NT2/D1 (cell line): ENCODE measurements around the gene TPRA1.
"Not testable (repeated sequence)": the region's sequence is repeated elsewhere in the genome, so short reads cannot be mapped to it uniquely, and the experiment has no call there.

ENCODE experiments used
- DNase-seq: peaks from one replicate; pipeline ENCODE4 v3.0.0-alpha.2; 2011; ENCODE audit warnings: low read depth, low spot score
- H3K27me3 ChIP-seq: 2 replicates; pipeline ENCODE4 v1.6.0; 2011; ENCODE audit warnings: mild to moderate bottlenecking; ENCODE audit not compliant: insufficient read length, insufficient read depth
- H3K36me3 ChIP-seq: 2 replicates; pipeline ENCODE4 v1.6.1; 2011; ENCODE audit warnings: mild to moderate bottlenecking, low read length, mixed read lengths; ENCODE audit not compliant: insufficient read depth, insufficient read length
- H3K4me1 ChIP-seq: 2 replicates; pipeline ENCODE4 v1.5.1; 2011; ENCODE audit not compliant: insufficient read depth, insufficient read length
- H3K4me3 ChIP-seq: 2 replicates; pipeline ENCODE4 v1.5.1; 2011; ENCODE audit warnings: low read depth; ENCODE audit not compliant: insufficient read length
- H3K9ac ChIP-seq: 2 replicates; pipeline ENCODE4 v1.6.0; 2011; ENCODE audit warnings: low read depth; ENCODE audit not compliant: insufficient read length
- H3K9me3 ChIP-seq: 2 replicates; pipeline ENCODE4 v1.5.1; 2011; ENCODE audit warnings: mild to moderate bottlenecking, low read length; ENCODE audit not compliant: insufficient read depth
- SUZ12 ChIP-seq: IDR thresholded peaks from 2 replicates; pipeline ENCODE4 v1.6.1; 2011; ENCODE audit not compliant: insufficient read length, insufficient read depth; ENCODE audit errors: extremely low read depth
- YY1 ChIP-seq: IDR thresholded peaks from 2 replicates; pipeline ENCODE4 v1.6.1; 2011; ENCODE audit not compliant: insufficient read length, insufficient read depth
- ZNF274 ChIP-seq: IDR thresholded peaks from 2 replicates; pipeline ENCODE4 v1.6.1; 2011; ENCODE audit warnings: mild to moderate bottlenecking, low read depth, low read length

TPRA1 gene

GRCh38 chr3:127534564-127534963 is 56.0 kb downstream of the TPRA1 start:
- Histone ChIP-seq H3K9ac (no peak overlapping the region), H3K9me3 (no peaks in the 10 kb centered on the region), H3K36me3 (no peaks in the 10 kb centered on the region), H3K4me3 (no peak overlapping the region), H3K27me3 (no peaks in the 10 kb centered on the region), H3K4me1 (peaks cover 16% of the 10 kb centered on the region)
- TF ChIP-seq YY1 (no peak), SUZ12 (no peak), ZNF274 (no peak)
- no peak for DNase-seq

- H3K9me3 ChIP-seq = no peaks in the 10 kb centered on the region
- H3K9ac ChIP-seq = no peak overlapping the region
- TF ChIP-seq YY1 = no peak
- TF ChIP-seq ZNF274 = no peak
- TF ChIP-seq SUZ12 = no peak
- H3K4me3 ChIP-seq = no peak overlapping the region
- DNase-seq = no peak
- no peaks in the 10 kb centered on the region for H3K36me3 ChIP-seq
- no peaks in the 10 kb centered on the region for H3K27me3 ChIP-seq
- H3K4me1 ChIP-seq = peaks cover 16% of the 10 kb centered on the region
Measured at GRCh38 chr3:127534161-127534451, 56.4 kb downstream of the TPRA1 start.

- Histone ChIP-seq H3K9me3 (no peaks in the 10 kb centered on the region), H3K4me3 (no peak overlapping the region), H3K36me3 (no peaks in the 10 kb centered on the region), H3K9ac (no peak overlapping the region), H3K4me1 (peaks cover 16% of the 10 kb centered on the region), H3K27me3 (no peaks in the 10 kb centered on the region)
- no peak for TF ChIP-seq ZNF274
- no peak for DNase-seq
Measured at GRCh38 chr3:127532561-127533203, 57.9 kb downstream of the TPRA1 start.

GRCh38 chr3:127531821-127532220 is 58.7 kb downstream of the TPRA1 start:
- no peak for DNase-seq
- peaks cover 8% of the 10 kb centered on the region for H3K4me1 ChIP-seq
- no peak overlapping the region for H3K4me3 ChIP-seq
- TF ChIP-seq SUZ12 (no peak), ZNF274 (no peak), YY1 (no peak)
- no peaks in the 10 kb centered on the region for H3K9me3 ChIP-seq
- H3K36me3 ChIP-seq = no peaks in the 10 kb centered on the region
- no peak overlapping the region for H3K9ac ChIP-seq
- no peaks in the 10 kb centered on the region for H3K27me3 ChIP-seq

GRCh38 chr3:127530863-127531262 is 59.7 kb downstream of the TPRA1 start:
- H3K4me3 ChIP-seq, H3K9me3 ChIP-seq, DNase-seq, H3K36me3 ChIP-seq, H3K4me1 ChIP-seq, H3K27me3 ChIP-seq, H3K9ac ChIP-seq: not testable (repeated sequence)

GRCh38 chr3:127529346-127530188 is 61.0 kb downstream of the TPRA1 start:
- Histone ChIP-seq H3K36me3 (no peaks in the 10 kb centered on the region), H3K27me3 (no peaks in the 10 kb centered on the region), H3K4me1 (peaks cover 3% of the 10 kb centered on the region), H3K4me3 (no peak overlapping the region), H3K9me3 (no peaks in the 10 kb centered on the region), H3K9ac (no peak overlapping the region)
- TF ChIP-seq ZNF274 (no peak), YY1 (no peak), SUZ12 (no peak)
- DNase-seq = no peak

- H3K4me1 ChIP-seq = peaks cover 5% of the 10 kb centered on the region
- DNase-seq = no peak
- 0 out of 2 replicates have a peak, but pooled peaks cover 4% of the 10 kb centered on the region for H3K9me3 ChIP-seq
- no peaks in the 10 kb centered on the region for H3K36me3 ChIP-seq
- TF ChIP-seq ZNF274 (no peak), YY1 (no peak), SUZ12 (no peak)
- H3K27me3 ChIP-seq = no peaks in the 10 kb centered on the region
- H3K4me3 ChIP-seq = no peak overlapping the region
- no peak overlapping the region for H3K9ac ChIP-seq
Measured at GRCh38 chr3:127525373-127525772, 65.2 kb downstream of the TPRA1 start.
